T-helper 1 cell (primary cell): ENCODE results near the gene TSKU.
"Not testable (repeated sequence)": the region's sequence is repeated elsewhere in the genome, so short reads cannot be mapped to it uniquely, and the experiment has no call there.

ENCODE experiments used
- DNase-seq, 5 donors: peaks; one replicate each; pipeline ENCODE4 v3.0.0-alpha.2; 2012 to 2020

The TSKU gene

DNA sequence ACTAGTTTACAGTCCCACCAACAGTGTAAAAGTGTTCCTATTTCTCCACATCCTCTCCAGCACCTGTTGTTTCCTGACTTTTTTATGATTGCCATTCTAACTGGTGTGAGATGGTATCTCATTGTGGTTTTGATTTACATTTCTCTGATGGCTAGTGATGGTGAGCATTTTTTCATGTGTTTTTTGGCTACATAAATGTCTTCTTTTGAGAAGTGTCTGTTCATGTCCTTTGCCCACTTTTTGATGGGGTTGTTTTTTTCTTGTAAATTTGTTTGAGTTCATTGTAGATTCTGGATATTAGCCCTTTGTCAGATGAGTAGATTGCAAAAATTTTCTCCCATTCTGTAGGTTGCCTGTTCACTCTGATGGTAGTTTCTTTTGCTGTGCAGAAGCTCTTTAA, 43.8 kb downstream of the TSKU start:
- DNase-seq = not testable (repeated sequence)

DNA sequence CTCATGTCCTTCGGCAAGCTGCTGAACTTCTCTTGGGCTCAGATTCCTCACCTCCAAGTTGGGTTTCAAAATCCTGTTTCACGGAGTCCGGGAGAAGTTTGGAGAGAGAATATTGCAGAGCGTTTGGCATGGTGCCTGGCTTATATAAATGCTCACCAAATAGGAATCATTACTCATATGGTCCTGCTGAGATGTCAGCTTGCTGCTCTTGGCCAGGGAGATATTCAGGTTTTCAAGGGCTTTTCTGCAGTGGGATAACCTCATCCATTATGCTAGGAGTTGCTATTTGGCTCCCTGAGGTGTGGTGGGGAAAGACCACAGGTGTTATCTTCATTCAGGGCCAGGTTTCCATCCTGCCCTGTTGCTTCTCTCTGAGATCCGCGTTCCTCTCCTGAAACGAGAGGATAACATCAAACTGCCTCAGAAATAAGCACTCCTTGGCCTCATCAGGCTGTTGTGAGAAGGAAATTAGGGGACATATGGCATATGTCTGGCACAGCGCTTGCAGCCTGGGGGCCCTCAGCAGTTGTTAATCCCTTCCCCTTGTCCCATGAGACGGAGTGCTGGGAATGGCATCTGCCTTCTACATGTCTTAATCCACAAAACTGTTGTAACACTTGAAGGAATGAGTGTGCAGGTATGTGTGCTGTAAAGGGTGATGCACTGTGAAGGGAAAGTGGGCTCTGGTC, 47.6 kb downstream of the TSKU start:
- DNase-seq = no peak

DNA sequence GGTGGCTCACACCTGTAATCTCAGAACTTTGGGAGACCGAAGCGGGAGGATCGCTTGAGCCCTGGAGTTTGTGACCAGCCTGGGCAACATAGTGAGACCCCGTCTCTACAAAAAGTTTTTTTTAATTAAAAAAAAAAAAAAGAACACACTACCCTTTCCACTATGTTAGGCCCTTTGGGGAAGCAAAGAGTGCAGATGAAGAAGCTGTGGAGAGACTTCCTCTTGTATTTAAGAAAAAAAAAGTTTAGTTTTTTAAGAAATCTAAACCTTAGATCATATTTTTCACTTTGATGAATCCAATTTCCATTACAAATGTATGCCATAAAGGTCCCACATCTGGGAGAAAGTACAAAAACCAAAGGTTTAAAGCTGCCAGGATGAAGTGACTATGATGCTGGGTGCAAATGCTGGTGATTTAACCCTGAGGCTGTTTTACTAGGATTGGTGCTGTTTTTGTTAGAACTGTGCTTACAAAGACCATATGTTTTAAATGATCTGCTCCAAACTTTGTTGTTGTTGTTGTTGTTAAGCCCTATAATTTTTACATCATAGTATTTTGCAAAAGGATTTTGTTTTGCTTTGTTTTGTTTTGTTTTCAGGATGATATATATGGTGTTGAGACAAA, 48.6 kb downstream of the TSKU start:
- no peak for DNase-seq

DNA sequence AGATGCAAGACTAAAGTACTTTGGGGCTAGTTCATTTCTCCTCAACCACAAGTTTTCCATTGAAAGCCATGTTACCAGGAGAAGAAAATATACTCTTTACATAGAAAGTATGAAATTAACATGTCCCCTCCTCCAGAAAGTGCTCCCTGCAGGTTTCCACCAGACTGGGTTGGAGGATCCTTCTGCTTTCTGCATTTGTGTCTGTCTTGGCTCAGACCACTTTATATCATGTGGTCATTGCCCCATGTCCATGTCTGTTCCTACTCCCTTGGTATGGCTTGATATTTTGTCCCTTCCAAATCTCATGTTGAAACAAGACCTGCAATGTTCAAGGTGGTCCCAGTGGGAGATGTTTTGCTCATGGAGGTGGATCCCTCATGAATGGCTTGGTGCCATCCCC, 49.2 kb downstream of the TSKU start:
- DNase-seq = no peak

DNA sequence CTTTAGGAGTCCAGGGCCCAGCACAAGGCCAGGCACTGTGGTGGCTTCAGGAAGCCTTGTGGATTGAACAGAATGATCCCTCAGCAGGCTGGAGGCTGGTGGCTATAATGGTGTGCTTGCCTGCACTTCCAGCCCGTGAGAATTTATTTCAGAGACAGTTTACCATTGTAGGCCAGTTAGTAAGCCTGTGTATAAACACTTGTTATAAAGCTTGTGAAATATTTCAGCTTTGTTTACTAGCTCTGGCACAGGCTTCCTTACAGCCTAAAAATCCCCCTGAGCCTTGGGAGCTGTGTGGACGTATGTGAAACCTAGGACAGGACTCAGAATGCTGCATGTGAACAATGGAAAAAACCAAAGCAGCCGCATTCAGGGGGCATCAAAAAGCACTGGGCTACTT, 51.0 kb downstream of the TSKU start:
- DNase-seq = no peak

DNA sequence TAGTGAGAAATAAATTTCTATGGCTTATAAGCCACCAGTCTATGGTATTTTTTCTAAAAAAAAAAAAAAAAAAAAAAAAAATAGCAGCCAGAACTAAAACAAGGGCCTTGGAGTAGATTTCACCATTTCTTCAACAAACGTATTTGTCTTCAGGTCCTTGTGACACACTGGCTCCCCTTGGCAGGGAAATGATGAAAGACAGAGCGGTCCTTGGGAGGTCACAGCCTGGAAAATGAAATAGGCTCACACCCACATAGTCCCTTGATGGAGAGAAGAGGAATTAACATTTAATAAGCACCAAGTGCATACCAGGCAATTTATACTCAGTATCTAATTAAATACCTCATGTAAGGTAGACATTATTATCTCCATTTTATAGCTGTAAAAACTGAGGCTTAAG, 51.9 kb downstream of the TSKU start:
- DNase-seq = no peak

DNA sequence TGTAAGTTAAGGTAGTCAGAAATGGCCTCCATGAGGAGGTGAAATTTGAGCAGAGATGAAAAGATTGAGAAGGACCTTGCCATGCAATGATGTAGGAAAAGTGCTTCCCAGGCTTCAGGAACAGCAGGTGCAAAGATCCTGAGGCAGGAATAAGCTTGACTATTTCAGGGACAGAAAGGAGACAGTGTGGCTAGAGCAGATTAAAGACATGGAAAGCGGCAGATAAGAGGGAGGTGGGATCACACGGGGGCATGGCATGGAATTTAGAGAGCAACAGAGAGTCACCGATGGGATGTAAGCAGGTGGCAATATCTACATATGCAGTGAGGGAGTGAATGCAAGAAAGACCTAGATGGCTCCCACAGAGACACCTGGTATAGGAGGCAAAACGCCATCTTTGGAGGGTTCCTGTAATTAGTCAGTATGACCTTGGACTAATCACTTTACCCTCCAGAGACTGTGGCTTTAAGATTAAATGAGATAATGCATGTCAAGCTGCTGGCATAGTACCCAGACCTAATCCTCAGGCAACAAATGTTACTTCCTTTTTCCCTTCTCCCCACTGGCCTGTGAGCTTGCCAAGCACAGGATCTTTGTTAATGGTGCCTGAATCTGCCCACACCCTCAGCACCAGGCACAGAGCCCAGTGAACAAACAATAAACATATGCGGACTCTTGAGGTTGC, 52.9 kb downstream of the TSKU start:
- DNase-seq = no peak

DNA sequence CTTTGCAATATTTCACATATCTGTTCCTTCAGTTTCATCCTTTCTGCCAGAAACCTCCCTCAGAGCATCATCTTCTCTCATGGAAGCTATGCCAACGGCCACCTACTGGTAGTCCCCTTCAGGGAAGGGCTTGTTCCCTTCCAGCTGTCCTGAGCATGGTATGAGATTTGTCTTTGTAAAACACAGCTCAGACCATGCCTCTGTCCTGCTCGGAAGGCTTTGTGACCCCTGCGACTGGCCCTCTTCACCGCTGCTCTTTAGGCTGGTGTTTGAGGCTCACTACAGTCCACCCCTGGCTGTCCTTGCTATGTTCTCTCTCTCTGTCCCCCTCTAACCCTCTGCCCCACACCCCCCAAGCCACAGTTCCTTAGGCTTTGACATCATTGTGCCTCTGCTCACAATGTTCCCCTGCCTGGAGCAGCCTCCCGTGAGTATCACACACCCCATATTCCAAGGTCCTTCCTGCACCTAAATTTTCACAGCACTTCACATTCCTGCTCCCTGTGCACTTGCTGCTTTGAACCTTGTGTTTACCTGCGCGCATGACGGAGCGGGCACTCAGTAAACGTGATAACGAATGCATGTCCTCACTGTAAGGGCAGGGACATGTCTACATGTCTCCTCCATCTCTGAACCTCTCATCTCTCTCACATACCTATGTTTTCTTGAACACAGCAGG, 53.6 kb downstream of the TSKU start:
- DNase-seq = no peak

DNA sequence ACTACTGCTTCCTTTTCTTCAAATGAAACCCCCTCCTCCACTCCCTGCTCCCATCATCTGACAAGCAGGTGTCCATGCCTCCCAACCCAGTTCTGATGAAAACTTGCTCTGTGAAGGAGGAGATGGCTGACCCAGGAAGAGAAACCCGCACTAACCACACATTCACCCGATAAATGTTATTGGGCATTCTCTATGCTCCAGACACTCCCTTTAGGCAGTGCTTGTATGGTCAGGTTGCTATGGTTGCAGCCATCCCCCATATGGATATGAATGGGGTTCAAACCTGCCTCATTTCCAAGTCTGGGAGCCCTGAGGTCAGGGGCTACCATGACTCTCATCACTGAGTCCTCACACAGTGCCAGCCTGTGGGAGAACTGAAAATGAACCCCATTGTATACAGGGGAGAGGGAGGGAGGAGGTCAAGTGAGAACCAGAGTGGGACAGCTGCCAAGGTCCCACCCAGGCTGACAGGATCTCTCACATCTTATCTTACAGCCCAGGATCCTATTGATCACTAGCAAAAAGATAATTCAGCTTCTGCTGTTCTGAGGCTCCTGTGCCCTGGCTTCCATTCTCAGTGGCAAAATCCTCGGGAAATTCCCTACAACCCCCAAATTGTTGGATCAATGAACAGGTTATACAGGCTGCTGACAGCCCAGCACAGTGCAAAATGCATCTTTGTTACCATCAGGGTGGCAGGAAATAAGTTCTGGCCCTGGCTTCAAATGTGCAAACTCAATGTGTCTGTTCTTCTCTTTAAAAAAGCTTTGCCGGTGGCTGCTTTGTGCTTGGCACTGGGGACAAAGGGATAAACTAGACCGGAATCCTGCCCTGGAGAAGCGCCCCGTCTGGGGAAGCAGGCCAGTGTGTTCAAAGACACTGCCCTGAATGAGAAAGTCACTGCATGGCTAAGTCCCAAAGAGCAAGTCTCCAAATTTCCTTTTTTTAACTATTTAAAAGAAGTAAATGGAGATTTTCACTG, 54.8 kb downstream of the TSKU start:
- no peak for DNase-seq

DNA sequence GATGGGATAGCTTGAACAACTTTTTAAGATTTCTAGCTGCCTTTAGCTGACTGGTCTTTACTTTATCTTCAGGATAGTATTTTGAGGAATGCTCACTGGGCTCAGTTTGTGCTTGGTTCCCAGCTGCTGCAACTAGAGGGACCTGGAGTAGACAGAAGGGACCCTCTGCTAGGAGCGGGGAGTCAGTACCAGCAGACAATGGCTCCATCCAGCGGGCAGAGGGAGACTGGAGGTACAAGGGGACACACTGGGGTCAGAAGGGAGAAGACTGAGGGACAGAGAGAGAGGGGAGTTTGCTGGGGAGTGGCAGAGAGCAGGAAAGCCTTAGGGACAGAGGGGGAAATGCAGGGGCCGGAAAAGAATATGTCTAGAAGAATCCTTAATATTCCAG, 55.5 kb downstream of the TSKU start:
- DNase-seq = no peak

DNA sequence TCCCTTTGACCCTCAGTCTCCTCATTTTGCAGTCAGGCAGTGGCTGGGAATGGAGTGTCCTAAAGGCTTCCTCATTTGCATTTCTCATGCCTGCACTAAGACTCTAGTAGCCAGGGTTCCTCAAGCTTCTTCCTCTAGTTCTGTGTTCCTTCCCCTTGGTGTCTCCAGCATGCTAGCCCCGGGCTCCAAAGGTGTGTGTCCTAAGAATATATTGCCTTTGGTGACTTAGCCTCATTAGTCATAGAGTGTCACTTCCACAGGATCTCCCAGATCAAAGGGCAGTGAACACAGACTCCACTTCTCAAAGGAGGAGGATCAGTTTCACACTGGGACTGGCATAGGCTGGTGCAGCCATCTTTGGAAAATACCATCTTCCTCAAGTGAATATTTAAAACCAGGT, 56.2 kb downstream of the TSKU start:
- no peak for DNase-seq

DNA sequence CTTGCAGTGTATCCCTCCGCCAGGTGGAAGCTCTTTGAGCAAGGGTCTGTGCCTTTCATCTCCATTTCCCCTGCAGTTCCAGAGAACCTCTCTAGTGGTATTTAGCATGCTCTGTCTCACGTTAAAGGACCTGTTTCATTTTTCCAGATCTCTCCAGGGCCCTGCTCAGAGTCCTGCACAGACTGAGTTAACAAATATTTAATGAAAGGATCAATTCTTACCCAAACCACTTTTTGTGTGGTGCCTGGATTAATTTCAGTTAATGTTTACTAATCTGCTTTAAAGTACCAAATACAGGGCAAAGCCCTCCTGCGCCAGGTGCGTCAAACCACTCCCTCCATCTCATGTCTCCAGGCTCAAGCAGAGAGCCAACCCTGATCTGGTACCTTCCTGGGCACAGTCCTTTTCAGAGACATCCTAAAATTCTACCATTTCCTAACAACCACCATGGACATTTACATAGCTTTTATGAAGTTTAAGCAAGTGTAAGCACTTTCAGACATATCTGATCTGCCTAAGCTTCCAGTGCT, 58.8 kb downstream of the TSKU start:
- DNase-seq = no peak

DNA sequence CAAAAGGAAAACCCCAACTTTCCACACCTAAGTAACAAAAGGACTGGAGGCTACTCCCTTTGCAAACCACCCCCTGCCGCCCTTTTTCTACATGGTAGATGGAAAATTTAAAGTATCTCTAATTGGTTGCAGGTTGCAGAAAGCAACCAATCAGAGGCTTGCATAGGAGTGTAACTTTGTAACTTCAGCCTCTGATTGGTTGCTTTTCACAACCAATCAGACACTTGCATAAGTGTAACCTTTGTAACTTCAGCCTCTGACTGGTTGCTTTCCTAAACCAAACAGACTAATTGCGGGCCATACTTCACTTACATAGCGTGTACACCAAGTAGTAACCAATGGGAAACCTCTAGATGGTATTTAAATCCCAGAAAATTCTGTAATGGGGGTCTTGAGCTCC, 60.8 kb downstream of the TSKU start:
- DNase-seq = no peak

DNA sequence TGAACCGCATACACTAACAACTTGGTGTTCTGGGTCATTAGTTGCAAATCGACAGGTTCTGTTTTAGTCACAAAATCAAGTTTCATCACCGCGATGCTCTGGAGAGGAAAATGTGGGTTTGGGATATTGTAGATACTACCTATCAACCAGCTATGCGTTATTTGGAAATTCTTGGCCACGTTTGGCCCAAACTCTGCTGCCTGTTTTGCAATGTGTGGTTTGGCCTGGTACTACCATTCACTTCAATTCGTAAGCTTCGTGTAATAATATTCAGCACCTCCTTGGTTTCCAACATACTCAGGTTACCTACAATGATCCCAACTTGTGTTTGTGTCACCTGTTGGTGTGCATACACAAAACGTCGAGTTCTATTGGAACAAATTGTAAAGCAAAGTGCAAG, 61.4 kb downstream of the TSKU start:
- no peak for DNase-seq

DNA sequence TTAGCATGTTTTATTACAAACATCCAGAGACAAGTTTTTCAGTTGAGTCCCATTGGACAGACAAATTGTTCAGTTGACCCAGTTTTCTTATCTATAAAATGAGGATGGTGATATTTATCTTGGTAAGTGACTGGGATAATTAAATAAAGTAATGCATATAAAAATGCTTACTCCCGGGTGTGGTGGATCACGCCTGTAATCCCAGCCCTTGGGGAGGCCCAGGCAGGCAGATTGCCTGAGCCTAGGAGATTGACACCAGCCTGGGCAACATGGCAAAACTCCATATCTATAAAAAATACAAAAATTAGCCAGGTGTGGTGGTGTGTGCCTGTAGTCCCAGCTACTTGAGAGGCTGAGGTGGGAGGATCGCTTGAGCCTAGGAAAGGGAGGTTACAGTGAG, 61.9 kb downstream of the TSKU start:
- DNase-seq = no peak

DNA sequence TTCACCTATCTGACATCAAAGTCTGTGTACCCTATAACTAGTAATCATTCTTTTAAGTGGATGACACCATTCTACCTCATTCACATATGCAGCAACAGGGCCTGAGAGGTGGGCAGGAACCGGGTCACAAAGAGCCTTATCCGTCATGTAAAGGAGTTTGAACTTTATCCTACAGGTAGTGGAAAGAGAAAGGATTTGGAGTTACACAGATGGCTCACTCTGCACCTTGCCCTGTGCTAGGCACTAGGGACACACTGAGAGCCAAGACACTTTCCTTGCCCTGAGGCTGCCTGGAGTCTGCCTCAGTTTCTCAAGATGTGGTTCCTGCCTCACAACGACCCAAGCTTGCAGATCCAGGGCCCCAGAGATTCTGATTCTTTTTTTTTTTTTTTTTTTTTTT, 63.3 kb downstream of the TSKU start:
- DNase-seq = no peak
